Activated T-helper 2 cell treated with anti-CD3 and anti-CD28 coated beads, Interferon-gamma antibody, Interleukin-2, Interleukin-4, amounts not matched to agents 10 μg/mL and 5 μg/mL and 100 μg/mL, durations not matched to agents 14 hours and 24 hours and 36 hours (primary cell): ENCODE data around the gene ARID3A. TPM values are rescaled to one million over a fixed set of nuclear protein-coding genes. Genes with fewer than 3 reads are reported as not detected.

Experiments used
- DNase-seq: peaks from one replicate; pipeline ENCODE4 v3.0.0; 2021; ENCODE audit warnings: low spot score
- H3K27ac Mint-ChIP-seq: one replicate; pipeline ENCODE4 v1.8.0; 2021; ENCODE audit warnings: mixed read lengths
- H3K27me3 Mint-ChIP-seq: one replicate; pipeline ENCODE4 v1.8.0; 2021; ENCODE audit warnings: low read depth, mixed read lengths
- H3K36me3 Mint-ChIP-seq: one replicate; pipeline ENCODE4 v1.8.0; 2021; ENCODE audit warnings: low read depth, mixed read lengths
- H3K4me1 Mint-ChIP-seq: one replicate; pipeline ENCODE4 v1.8.0; 2021; ENCODE audit warnings: low read depth, mixed read lengths
- H3K4me3 Mint-ChIP-seq: one replicate; pipeline ENCODE4 v1.8.0; 2021; ENCODE audit warnings: low read depth, mild to moderate bottlenecking, moderate library complexity, mixed read lengths
- H3K9me3 Mint-ChIP-seq: one replicate; pipeline ENCODE4 v1.8.0; 2021; ENCODE audit warnings: mixed read lengths
- intact Hi-C: fragments of 100-400 bp; cut with micrococcal nuclease; formaldehyde crosslinking; loops from one replicate; pipeline ENCODE4 v1.15.1; 2023
- total RNA-seq: library from RNA; stranded (reverse); gene quantifications from 2 replicates; pipeline ENCODE4 v1.2.3, GENCODE V29; 2022

Gene ARID3A
- total RNA-seq, 1 donor from 2014 or later, result 42.0 TPM

DNA sequence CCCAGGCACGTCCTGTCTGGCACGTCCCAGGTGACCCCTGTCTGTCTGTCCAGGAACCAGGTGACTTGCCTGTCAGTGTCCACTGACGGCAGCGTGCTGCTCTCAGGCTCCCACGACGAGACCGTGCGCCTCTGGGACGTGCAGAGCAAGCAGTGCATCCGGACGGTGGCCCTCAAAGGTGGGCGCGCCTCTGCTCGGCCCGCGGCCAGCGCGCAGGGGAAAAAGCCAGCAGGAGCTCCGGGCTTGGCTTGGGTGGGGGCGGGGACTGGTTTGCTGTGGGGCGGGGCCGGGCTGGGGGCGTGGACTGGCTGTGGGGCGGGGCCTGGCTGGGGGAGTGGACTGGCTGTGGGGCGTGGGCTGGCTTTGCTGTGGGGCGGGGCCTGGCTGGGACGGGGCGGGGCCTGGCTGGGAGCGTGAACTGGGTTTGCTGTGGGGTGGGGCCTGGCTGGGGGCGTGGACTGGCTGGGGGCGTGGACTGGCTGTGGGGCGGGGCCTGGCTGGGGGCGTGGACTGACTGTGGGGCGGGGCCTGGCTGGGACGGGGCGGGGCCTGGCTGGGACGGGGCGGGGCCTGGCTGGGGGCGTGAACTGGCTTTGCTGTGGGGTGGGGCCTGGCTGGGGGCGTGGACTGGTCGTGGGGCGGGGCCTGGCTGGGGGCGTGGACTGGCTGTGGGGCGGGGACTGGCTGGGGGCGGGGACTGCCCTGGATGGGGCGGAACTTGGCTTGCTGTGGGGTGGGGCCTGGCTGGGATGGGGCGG lies 65.5 kb downstream of the ARID3A start:
- Mint-ChIP-seq H3K9me3 (no peaks in the 10 kb centered on the region), H3K36me3 (peaks cover 30% of the 10 kb centered on the region), H3K27me3 (peaks cover under 1% of the 10 kb centered on the region), H3K4me3 (no peak overlapping the region), H3K27ac (no peak overlapping the region), H3K4me1 (no peaks in the 10 kb centered on the region)
- intact Hi-C loops, result no loop called here
- DNase-seq, result peak; percentile 30

DNA sequence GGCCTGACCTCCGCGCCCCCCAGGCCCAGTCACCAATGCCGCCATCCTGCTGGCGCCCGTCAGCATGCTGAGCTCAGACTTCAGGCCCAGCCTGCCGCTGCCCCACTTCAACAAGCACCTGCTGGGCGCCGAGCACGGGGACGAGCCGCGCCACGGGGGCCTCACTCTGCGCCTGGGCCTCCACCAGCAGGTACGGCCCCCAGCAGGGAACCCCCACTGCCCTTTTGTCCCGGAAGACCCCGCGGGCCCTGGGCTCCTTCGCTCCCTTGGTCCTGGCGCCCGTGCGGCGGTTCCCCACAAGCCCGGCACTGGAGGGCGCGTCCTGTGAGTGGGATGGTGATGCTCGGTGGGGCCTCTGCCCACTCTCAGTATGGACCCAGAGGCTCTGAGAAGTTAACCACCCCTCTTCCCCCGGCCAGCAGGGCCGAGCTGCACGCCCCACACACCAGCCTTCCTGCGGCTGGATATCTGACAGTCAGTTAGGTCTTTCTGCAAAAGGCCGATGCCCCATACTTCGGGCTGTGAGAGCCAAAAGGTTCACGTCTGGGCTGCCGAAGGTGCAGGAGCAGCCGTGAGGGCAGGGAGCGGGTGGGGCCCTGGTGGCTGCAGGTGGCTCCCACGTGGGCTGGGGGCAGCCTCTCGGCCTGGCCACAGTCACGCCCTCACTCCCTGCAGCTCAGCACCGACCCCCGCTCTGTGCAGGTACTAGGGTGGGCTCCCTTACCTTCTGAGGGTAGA lies 66.3 kb downstream of the ARID3A start:
- H3K9me3 Mint-ChIP-seq, result no peaks in the 10 kb centered on the region
- no peaks in the 10 kb centered on the region for H3K4me1 Mint-ChIP-seq
- H3K4me3 Mint-ChIP-seq, result no peak overlapping the region
- H3K27me3 Mint-ChIP-seq, result peaks cover 5% of the 10 kb centered on the region
- DNase-seq, result no peak
- intact Hi-C loops, result no loop called here
- H3K27ac Mint-ChIP-seq, result no peak overlapping the region
- H3K36me3 Mint-ChIP-seq, result peaks cover 26% of the 10 kb centered on the region

DNA sequence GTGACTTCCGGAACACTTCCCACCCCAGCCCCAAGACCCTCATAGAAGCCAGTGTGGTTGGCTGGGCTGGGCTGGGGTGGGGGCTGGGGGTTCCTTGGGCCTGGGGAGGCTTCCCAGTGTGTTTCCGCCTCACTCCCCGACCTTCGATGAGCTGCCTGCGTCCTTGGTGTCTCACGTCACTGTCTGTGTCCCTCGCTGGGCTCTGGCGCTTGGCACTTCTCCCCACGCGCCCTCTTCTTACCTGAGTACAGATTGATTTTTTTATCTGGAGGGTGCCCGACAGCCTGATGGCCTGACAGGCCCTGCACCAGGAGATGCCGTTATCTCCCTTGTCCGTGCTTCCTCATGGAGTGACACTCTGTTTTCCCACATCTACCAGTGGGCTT lies 66.8 kb downstream of the ARID3A start:
- DNase-seq, result no peak
- intact Hi-C loops, result no loop called here
- no peak overlapping the region for H3K4me3 Mint-ChIP-seq
- H3K27me3 Mint-ChIP-seq, result peaks cover 6% of the 10 kb centered on the region
- no peak overlapping the region for H3K27ac Mint-ChIP-seq
- H3K4me1 Mint-ChIP-seq, result no peaks in the 10 kb centered on the region
- no peaks in the 10 kb centered on the region for H3K9me3 Mint-ChIP-seq
- peaks cover 25% of the 10 kb centered on the region for H3K36me3 Mint-ChIP-seq

DNA sequence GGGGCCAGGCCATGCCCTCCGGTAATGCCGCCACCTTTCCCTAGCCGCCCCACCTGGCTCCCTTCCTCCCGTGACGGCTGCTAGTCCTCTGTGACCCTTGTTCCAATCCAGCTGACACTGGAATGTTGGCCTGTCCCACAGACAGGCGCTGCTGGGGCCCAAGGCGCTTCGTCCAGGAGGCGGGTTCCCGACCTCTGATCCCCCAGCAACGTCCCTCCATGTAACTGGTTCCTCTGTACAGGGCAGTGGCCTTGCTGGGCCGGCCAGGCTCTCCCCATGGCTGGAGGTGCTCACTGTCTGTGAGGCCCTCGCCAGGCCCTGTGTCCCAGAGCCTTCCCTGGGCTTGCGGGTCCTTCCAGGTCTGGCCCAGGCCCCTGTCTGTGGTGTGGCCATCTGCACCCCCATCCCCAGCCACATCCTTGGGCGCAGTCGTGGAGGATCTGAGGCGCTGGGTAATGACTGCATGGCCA lies 67.6 kb downstream of the ARID3A start:
- peaks cover 21% of the 10 kb centered on the region for H3K36me3 Mint-ChIP-seq
- intact Hi-C loops, result no loop called here
- no peaks in the 10 kb centered on the region for H3K4me1 Mint-ChIP-seq
- no peak overlapping the region for H3K27ac Mint-ChIP-seq
- no peak overlapping the region for H3K4me3 Mint-ChIP-seq
- peaks cover 13% of the 10 kb centered on the region for H3K27me3 Mint-ChIP-seq
- no peak for DNase-seq
- no peaks in the 10 kb centered on the region for H3K9me3 Mint-ChIP-seq

DNA sequence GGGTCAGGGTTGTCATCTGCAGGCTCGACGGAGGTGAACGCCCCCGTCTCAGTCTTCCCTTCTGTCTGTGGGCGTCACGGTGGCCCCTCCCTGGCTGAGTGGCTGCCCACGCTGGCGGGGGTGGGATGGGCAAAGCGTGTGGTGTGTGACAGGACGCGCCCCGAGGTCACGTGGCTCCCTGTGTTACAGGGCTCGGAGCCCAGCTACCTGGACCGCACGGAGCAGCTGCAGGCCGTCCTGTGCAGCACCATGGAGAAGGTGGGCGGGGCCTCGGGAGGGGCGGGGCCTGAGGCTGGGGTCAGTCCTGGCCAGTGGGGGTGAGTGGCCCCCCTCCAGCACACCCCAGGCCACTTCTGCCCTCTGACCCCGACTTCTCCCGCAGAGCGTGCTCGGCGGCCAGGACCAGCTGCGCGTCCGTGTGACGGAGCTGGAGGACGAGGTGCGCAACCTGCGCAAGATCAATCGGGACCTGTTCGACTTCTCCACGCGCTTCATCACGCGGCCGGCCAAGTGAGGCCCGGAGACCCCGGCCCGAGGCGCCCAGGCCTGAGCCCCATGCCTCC lies 68.1 kb downstream of the ARID3A start:
- no peaks in the 10 kb centered on the region for H3K4me1 Mint-ChIP-seq
- H3K4me3 Mint-ChIP-seq, result no peak overlapping the region
- H3K27me3 Mint-ChIP-seq, result peaks cover 16% of the 10 kb centered on the region
- H3K9me3 Mint-ChIP-seq, result no peaks in the 10 kb centered on the region
- no peak for DNase-seq
- no peak overlapping the region for H3K27ac Mint-ChIP-seq
- peaks cover 16% of the 10 kb centered on the region for H3K36me3 Mint-ChIP-seq
- intact Hi-C loops, result no loop called here

DNA sequence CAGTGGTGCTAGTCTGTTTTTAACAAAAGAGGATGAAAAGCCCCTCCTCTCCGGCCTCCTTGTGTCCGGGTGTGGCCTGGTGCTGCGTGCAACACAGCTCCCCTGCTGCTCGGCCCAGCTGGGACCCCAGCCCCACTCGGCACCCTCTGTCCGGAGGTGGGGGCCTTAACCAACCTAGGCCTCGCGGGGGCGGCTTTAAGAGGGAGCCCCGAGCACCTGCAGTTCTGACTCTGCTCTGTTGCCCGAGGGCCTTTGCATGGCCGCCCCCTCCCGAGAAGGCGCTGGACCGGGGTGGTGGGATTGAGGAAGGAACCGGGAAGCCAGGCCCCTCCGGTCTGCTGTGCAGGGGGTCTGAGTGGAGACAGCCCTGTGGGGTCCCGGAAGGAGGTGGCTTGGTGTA lies 68.7 kb downstream of the ARID3A start:
- Mint-ChIP-seq H3K36me3 (peaks cover 16% of the 10 kb centered on the region), H3K9me3 (no peaks in the 10 kb centered on the region), H3K27me3 (peaks cover 22% of the 10 kb centered on the region), H3K4me1 (no peaks in the 10 kb centered on the region), H3K27ac (no peak overlapping the region), H3K4me3 (no peak overlapping the region)
- intact Hi-C loops, result no loop called here
- no peak for DNase-seq

DNA sequence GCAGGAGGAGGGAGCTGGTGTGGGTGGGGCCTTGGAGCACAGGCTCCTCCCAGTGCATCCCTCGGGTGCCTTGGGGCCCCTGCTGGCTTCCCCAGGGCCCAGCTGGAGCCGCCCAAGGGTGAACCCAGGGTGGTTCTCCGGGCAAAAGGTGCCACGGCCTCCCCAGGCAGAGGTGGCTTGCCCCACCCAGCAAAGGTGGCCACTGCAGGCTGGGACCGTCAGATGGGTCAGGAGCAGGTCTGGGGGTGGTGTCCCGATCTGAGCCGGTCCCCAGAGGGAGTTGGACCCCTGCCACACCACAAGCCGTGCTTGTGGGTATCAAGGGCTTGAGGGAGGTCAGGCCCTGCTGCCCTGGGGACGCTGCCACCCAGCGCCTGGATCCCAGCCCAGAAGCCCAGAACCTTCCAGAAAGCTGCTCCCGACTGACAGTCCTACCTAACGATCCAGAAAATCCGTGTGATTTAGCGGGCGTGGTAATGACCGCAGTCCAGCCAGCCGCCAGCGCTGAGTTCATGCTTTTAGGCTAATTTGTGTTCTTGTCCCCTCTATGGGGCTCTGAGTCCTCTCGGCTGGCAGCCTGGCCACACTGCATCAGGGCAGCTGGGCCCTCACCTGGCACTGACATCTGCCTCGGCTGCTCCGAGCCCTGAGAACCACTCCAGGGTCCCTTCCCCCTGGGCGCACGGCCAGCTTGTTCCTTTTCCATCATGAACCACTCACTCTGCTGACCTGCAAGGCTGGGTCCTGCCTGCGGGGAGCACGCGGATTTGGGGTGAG lies 69.4 kb downstream of the ARID3A start:
- Mint-ChIP-seq H3K27ac (no peak overlapping the region), H3K9me3 (no peaks in the 10 kb centered on the region), H3K36me3 (peaks cover 16% of the 10 kb centered on the region), H3K4me3 (no peak overlapping the region), H3K4me1 (peaks cover 1% of the 10 kb centered on the region), H3K27me3 (peaks cover 24% of the 10 kb centered on the region)
- DNase-seq, result no peak
- intact Hi-C loops, result no loop called here

DNA sequence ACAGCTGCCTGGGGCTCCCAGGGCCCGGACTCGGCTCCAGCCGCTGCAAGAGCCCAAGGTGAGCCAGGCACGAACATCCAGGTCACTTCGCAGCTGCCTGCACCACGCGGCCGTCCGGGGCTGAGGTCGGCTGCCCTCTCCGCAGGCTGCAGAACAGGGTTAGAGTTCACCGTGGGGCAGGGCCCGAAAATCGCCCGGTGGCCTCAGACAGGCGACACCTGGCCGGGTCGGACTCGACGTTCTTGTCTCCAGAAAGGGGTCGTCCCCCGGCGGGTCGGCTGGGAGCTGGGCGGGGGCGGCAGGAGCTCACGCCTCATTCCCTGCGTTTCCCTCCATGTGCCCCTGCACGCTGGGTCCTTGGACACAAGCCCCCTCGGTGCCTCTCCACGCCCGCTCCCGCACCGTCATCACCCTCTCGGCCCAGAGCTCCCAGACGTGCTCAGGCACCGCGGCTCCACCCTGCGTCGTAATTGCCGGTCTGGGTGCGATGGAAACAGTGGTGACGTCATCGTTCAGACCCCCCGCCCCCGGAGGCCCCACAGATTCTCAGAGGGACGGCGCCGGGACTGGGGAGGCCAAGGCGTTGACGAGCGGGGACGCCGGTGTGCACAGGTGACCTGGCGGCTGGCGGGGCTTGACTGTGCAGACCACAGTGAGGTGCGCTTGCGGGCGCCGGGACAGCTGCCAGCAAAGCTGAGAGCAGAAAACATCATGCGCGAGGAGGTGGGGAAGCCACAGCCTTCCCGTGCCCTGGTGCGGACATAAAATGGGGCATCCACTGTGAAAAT lies 70.4 kb downstream of the ARID3A start:
- peaks cover 13% of the 10 kb centered on the region for H3K36me3 Mint-ChIP-seq
- peak overlapping the region; percentile 30 for H3K4me3 Mint-ChIP-seq
- peak overlapping the region; percentile 12 for H3K27ac Mint-ChIP-seq
- peaks cover 1% of the 10 kb centered on the region for H3K4me1 Mint-ChIP-seq
- peak; percentile 68 for DNase-seq
- H3K9me3 Mint-ChIP-seq, result no peaks in the 10 kb centered on the region
- intact Hi-C loops, result no loop called here
- peaks cover 24% of the 10 kb centered on the region for H3K27me3 Mint-ChIP-seq

DNA sequence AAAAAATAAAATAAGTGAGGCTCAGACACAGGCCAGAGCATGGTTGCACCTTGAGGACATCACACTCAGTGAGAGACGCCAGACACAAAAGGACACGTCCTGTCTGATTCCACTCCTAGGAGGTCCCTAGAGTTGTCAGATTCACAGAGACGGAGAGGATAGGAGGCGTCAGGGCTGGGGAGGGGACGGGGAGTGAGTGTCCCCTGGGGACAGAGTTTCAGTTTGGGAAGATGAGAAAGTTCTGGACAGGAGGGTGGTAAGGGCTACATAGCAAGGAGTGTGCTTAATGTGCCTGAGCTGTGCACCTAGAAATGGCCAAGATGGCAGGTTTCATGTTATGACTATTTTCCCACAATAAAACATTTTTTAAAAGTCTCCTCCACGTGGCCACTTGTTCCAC lies 72.2 kb downstream of the ARID3A start:
- H3K4me1 Mint-ChIP-seq, result peaks cover 1% of the 10 kb centered on the region
- intact Hi-C loops, result no loop called here
- H3K27ac Mint-ChIP-seq, result no peak overlapping the region
- DNase-seq, result no peak
- H3K27me3 Mint-ChIP-seq, result peaks cover 27% of the 10 kb centered on the region
- no peaks in the 10 kb centered on the region for H3K9me3 Mint-ChIP-seq
- no peak overlapping the region for H3K4me3 Mint-ChIP-seq
- H3K36me3 Mint-ChIP-seq, result peaks cover 8% of the 10 kb centered on the region

DNA sequence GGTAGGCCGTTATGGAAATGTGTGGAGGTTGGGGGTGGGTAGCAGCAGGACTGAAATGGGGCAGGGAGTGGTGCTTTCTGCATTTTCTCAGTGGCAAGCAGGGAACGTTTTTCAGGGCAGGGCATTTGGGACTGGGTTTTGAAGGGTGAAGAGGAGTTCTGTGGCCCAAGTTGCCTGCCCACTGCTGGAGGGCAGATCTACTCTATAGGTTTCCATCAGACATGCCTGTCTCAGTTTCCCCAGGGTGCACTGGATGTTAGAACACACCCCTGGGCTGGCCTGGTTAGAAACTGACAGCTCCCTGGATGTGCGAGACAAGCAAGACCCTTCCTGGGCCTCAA lies 73.5 kb downstream of the ARID3A start:
- Mint-ChIP-seq H3K27me3 (peaks cover 27% of the 10 kb centered on the region), H3K27ac (no peak overlapping the region), H3K36me3 (peaks cover 5% of the 10 kb centered on the region), H3K9me3 (no peaks in the 10 kb centered on the region), H3K4me1 (peaks cover 1% of the 10 kb centered on the region), H3K4me3 (no peak overlapping the region)
- no peak for DNase-seq
- intact Hi-C loops, result no loop called here

DNA sequence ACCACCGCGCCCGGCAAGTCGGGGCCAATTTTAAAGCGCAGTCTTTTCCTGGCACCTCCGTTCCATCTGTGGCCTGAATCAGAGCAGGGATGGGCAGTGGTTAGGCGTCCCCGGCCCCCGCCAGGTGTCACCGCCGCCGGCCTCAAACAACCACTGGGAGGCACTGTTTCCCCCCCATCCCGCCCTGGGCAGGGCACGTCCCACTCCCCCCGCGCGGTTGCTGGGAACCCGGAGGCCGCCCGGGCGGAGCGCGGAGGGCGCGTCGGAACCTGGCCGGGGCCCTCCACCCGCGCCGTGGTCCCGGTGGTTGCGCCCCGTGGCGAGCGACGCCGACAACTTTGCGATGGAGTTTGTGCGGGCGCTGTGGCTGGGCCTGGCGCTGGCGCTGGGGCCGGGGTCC lies 74.3 kb downstream of the ARID3A start, which contains the start of gene GRIN3B:
Gene GRIN3B, plus strand, starts transcription at position 325 of the 400 bp plus-strand sequence. Its CDS starts 19 bp downstream, at position 344.
- intact Hi-C loops, result loop anchor here (2.0 kb wide), 2 partner anchors 75 to 229 kb away; no protein-coding TSS in a partner anchor
- Mint-ChIP-seq H3K4me1 (peaks cover 1% of the 10 kb centered on the region), H3K9me3 (no peaks in the 10 kb centered on the region), H3K27me3 (peaks cover 27% of the 10 kb centered on the region), H3K36me3 (peaks cover 5% of the 10 kb centered on the region), H3K27ac (no peak within 1 kb of the TSS), H3K4me3 (no peak within 1 kb of the TSS)
- peak; percentile 47 for DNase-seq
